HG03432 (cell line): ENCODE measurements around the gene ZNF865.

ENCODE experiments used
- ATAC-seq: cut with Tn5 transposase; IDR thresholded peaks from one replicate; pipeline ENCODE4 v1.9.1; 2021; ENCODE audit warnings: mild to moderate bottlenecking, moderate library complexity; ENCODE audit not compliant: unreplicated experiment

ZNF865 gene

GRCh38 chr19:55586976-55587668, 18.3 kb upstream of the ZNF865 start:
- ATAC-seq = peak; percentile 78

- no peak for ATAC-seq
Observed at GRCh38 chr19:55588738-55589137, 16.7 kb upstream of the ZNF865 start.

- no peak for ATAC-seq
Observed at GRCh38 chr19:55590109-55590508, 15.3 kb upstream of the ZNF865 start.

- no peak for ATAC-seq
Observed at GRCh38 chr19:55590617-55591016, 14.8 kb upstream of the ZNF865 start.

GRCh38 chr19:55591555-55591954, 13.9 kb upstream of the ZNF865 start:
- no peak for ATAC-seq

- ATAC-seq = no peak
Observed at GRCh38 chr19:55592391-55593090, 12.9 kb upstream of the ZNF865 start.

GRCh38 chr19:55593096-55593772, 12.2 kb upstream of the ZNF865 start:
- ATAC-seq = no peak

- ATAC-seq = no peak
Observed at GRCh38 chr19:55594996-55595545, 10.4 kb upstream of the ZNF865 start.

- ATAC-seq = no peak
Observed at GRCh38 chr19:55596304-55596703, 9.1 kb upstream of the ZNF865 start.

GRCh38 chr19:55597501-55597921, 7.9 kb upstream of the ZNF865 start:
- no peak for ATAC-seq

GRCh38 chr19:55598034-55598433, 7.4 kb upstream of the ZNF865 start:
- ATAC-seq = no peak

- peak; percentile 53 for ATAC-seq
Observed at GRCh38 chr19:55598719-55599467, 6.6 kb upstream of the ZNF865 start.

- ATAC-seq = peak; percentile 60
Observed at GRCh38 chr19:55599468-55599841, 6.0 kb upstream of the ZNF865 start, which contains the start of gene FIZ1. FIZ1 (minus strand) TSS chr19:55599517; CDS start chr19:55597865, 1,652 bp downstream.

GRCh38 chr19:55599842-55600661, 5.4 kb upstream of the ZNF865 start, which contains the start of gene ZNF524:
ZNF524 (plus strand) TSS chr19:55600288; CDS start chr19:55602113, 1,825 bp downstream.
- ATAC-seq = peak; percentile 49

GRCh38 chr19:55600662-55601028, 4.8 kb upstream of the ZNF865 start:
- no peak for ATAC-seq

GRCh38 chr19:55601084-55601483, 4.4 kb upstream of the ZNF865 start:
- no peak for ATAC-seq

- no peak for ATAC-seq
Observed at GRCh38 chr19:55602104-55603001, 3.1 kb upstream of the ZNF865 start.

- no peak for ATAC-seq
Observed at GRCh38 chr19:55603115-55603514, 2.3 kb upstream of the ZNF865 start.
